ENCODE results near the gene RWDD3.

DNA sequence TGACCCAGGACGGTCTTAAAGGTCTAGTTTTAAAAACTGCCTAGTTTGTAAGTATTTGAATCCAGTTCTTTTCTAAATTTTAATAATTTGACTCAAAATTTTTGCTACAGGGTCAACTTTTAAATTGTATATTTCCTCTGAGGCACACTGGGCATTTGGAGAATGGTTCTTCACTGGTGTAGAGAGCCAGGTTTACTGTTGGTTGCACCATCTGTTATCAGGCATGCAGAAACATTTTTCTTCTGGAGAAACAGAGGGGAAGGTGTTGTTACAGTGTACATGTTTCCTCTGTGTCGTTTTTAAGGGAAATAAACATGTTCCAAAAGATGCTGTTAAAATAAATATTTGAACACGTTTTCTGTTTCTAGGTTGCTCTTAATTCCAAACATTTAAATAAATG lies 39.0 kb upstream of the RWDD3 start:
- no peak for TF ChIP-seq CTCF (conservative IDR thresholded peaks at IDR 0.05; ENCODE audit: low read depth, low read length)
- TF ChIP-seq NFE2L2 (IDR thresholded peaks at IDR 0.05; ENCODE audit: low read depth, low read length): no peak
- TF ChIP-seq POLR2A (IDR thresholded peaks at IDR 0.05; ENCODE audit: low read depth, low read length): no peak
- no peak for TF ChIP-seq CEBPB (IDR thresholded peaks at IDR 0.05; ENCODE audit: low read depth, low read length)
- no peak for TF ChIP-seq SMC3 (IDR thresholded peaks at IDR 0.05; ENCODE audit: low read depth, low read length)
- no peak for TF ChIP-seq RFX5 (IDR thresholded peaks at IDR 0.05; ENCODE audit: low read depth, low read length)
- TF ChIP-seq USF2 (IDR thresholded peaks at IDR 0.05; ENCODE audit: low read depth, low read length): no peak
- TF ChIP-seq CHD1 (IDR thresholded peaks at IDR 0.05; ENCODE audit: low read depth, low read length): no peak
- TF ChIP-seq MXI1 (IDR thresholded peaks at IDR 0.05; ENCODE audit: borderline replicate concordance, low read depth, low read length): no peak
- no peak for TF ChIP-seq MAZ (IDR thresholded peaks at IDR 0.05; ENCODE audit: borderline replicate concordance, low read depth, low read length)
- TF ChIP-seq RCOR1 (IDR thresholded peaks at IDR 0.05; ENCODE audit: insufficient replicate concordance, low read length): no peak
- TF ChIP-seq RAD21 (IDR thresholded peaks at IDR 0.05; ENCODE audit: low read length): no peak
- TF ChIP-seq ELK1 (IDR thresholded peaks at IDR 0.05; ENCODE audit: borderline replicate concordance, low read depth, low read length): no peak
- TF ChIP-seq BHLHE40 (IDR thresholded peaks at IDR 0.05; ENCODE audit: low read depth, low read length): no peak
